GM20000 (cell line): Measurements from ENCODE around the gene CSDE1.
A peak's percentile ranks its signal among the peaks of the same experiment; 100 is the strongest.

Source experiments
- DNase-seq: peaks from one replicate; pipeline ENCODE4 v3.0.0; 2012; ENCODE audit warnings: low spot score
- TF ChIP-seq, protein P1 (sequence below): IDR thresholded peaks from 2 replicates; pipeline ENCODE4 v1.5.1; 2012; ENCODE audit warnings: mild to moderate bottlenecking, control low read depth; ENCODE audit errors: extremely low read depth, missing control alignments

Gene CSDE1

DNA sequence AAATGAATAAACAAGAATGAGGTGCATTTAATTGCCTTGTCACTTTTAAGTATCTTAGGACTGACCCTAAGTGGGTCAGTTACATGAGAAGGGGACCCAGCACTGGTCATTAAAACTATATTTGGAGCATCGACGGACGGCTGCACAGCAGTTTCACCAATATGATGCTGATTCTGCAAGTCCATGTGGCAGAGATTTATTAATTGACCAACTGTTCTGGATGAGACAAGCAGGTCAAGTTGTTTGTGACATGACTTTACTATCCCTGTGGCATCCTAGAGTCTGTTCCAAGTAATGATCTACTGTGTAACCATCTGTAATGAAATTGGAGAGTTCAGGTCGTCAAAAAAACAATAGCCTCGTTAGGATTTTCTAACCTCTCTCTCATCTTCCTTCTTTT is 71.9 kb downstream of the CSDE1 start:
- DNase-seq, result no peak
- TF ChIP-seq, protein P1, sequence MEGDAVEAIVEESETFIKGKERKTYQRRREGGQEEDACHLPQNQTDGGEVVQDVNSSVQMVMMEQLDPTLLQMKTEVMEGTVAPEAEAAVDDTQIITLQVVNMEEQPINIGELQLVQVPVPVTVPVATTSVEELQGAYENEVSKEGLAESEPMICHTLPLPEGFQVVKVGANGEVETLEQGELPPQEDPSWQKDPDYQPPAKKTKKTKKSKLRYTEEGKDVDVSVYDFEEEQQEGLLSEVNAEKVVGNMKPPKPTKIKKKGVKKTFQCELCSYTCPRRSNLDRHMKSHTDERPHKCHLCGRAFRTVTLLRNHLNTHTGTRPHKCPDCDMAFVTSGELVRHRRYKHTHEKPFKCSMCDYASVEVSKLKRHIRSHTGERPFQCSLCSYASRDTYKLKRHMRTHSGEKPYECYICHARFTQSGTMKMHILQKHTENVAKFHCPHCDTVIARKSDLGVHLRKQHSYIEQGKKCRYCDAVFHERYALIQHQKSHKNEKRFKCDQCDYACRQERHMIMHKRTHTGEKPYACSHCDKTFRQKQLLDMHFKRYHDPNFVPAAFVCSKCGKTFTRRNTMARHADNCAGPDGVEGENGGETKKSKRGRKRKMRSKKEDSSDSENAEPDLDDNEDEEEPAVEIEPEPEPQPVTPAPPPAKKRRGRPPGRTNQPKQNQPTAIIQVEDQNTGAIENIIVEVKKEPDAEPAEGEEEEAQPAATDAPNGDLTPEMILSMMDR, result no peak

- DNase-seq, result no peak
- TF ChIP-seq, protein P1, result no peak
These were observed 80.1 kb downstream of the CSDE1 start for GRCh38 chr1:114677691-114678090.

- TF ChIP-seq, protein P1, result no peak
- no peak for DNase-seq
These were observed 81.7 kb downstream of the CSDE1 start for GRCh38 chr1:114676115-114676514.

DNA sequence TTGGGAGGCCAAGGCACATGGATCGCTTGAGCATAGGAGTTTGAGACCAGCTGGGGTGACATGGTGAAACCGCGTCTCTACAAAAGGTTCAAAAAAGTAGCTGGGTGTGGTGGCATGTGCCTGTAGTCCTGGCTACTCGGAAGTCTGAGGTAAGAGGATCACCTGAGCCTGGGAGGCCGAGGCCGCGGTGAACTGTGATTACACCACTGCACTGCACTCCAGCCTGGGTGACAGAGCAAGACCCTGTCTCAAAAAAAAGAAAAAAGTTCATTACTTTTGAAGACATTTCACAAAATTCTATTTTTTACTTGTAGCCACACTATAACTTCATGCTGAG is 85.9 kb downstream of the CSDE1 start:
- no peak for DNase-seq
- TF ChIP-seq, protein P1, result no peak

DNA sequence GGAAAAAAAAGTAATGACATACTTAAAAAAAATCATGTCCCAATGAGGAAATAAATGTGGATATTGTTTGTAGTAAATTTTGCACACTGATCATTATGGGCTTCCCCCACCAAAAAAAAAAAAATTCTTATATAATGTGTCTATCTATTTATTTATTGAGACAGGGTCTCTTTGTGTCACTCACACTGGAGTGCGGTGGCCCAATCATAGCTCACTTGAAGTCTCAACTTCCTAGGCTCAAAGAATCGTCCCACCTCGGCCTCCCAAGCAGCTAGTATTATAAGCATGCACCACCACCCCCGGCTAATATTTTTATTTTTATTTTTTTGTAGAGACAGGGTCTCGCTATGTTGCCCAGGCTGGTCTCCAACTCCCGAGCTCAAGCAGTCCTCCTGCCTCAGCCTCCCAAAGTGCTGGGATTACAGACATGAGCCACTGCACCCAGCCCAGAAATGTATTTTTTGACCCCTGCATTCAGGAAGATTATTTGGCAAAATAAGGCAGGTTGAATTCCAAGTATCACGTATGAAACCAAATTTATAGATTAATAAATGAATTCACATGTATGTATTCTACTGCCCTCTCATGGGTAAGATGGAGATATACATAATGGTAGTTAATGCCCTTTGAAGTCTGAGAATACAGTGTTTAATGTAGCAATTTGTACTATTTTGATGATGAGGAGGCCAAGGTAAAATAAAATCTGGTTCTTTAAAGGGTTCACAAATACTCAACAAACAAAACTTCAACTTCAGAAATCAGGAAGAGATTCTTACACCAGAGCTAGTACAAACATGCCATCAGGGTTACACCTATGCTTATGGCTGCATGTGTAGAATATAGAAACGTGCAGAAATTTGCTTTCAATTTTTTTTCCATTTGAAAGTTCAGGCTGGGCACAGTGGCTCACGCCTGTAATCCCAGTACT is 86.5 kb downstream of the CSDE1 start:
- TF ChIP-seq, protein P1, result no peak
- DNase-seq, result peak; percentile 36

- DNase-seq, result peak; percentile 94
- TF ChIP-seq, protein P1, result no peak
These were observed 87.4 kb downstream of the CSDE1 start for GRCh38 chr1:114670083-114671010.

DNA sequence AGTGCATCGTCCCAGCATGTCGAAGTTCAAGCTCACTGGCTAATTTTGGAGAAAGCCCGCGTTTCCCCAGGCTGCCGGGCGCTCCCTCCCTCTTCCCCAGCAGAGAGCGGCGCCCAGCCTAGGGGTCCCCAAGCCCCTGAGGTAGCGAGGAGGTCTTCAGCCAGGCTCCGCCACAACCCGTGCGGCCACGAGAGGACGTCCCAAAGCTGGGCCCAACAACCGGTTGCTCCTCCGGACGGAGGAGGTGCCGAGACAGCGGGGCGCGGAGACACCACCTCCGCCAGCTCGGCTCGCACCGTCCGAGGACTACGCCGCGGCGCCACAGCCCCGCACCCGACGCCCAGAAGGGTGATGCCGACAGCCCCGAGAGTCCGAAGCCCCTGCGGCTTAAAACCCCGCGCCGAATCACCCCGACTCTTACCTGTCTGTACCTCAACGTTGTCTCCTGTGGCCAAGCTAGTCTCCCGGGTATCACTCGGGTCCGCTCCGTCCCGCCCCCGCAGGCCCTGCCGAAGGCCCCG is 88.2 kb downstream of the CSDE1 start, which contains the start of gene DENND2C:
TSS of gene DENND2C (minus strand) at position 488 of the 521 bp plus-strand sequence. CDS start 44,065 bp downstream, outside the sequence.
- TF ChIP-seq, protein P1, result no peak
- no peak for DNase-seq
